G401.6 (cell line): ENCODE measurements around the gene ELF3.
"Not testable (repeated sequence)": the region's sequence is repeated elsewhere in the genome, so short reads cannot be mapped to it uniquely, and the experiment has no call there.

Experiments used
- FAIRE-seq: peaks from 2 replicates; lab custom pipeline; 2012; peaks lifted over from hg19 to GRCh38; lab: Jason Lieb, UNC

The ELF3 gene

GRCh38 chr1:202010180-202011015 lies at the start of gene ELF3:
Gene ELF3, plus strand, starts transcription at chr1:202010587. Its CDS starts 550 bp downstream, at chr1:202011137.
- FAIRE-seq, result no peak

- not testable (repeated sequence) for FAIRE-seq
Observed at GRCh38 chr1:201962382-201962781, 48.0 kb upstream of the ELF3 start.

GRCh38 chr1:201964261-201964660 lies 46.1 kb upstream of the ELF3 start:
- FAIRE-seq, result no peak

- no peak for FAIRE-seq
Observed at GRCh38 chr1:201966171-201966570, 44.2 kb upstream of the ELF3 start.

- FAIRE-seq, result peak; percentile 13
Observed at GRCh38 chr1:201968202-201968925, 42.0 kb upstream of the ELF3 start.

GRCh38 chr1:201970334-201971159 lies 39.8 kb upstream of the ELF3 start:
- FAIRE-seq, result no peak

GRCh38 chr1:201982082-201982622 lies 28.2 kb upstream of the ELF3 start:
- FAIRE-seq, result no peak

- peak; percentile 56 for FAIRE-seq
Observed at GRCh38 chr1:201982623-201983379, 27.6 kb upstream of the ELF3 start, which contains the start of gene RNPEP. Gene RNPEP, plus strand, starts transcription at chr1:201982648. Its CDS starts 19 bp downstream, at chr1:201982667.

- no peak for FAIRE-seq
Observed at GRCh38 chr1:201983380-201983805, 27.0 kb upstream of the ELF3 start.

- no peak for FAIRE-seq
Observed at GRCh38 chr1:201984446-201984845, 25.9 kb upstream of the ELF3 start.

GRCh38 chr1:201985355-201985754 lies 25.0 kb upstream of the ELF3 start:
- FAIRE-seq, result no peak

- FAIRE-seq, result no peak
Observed at GRCh38 chr1:201988601-201989000, 21.8 kb upstream of the ELF3 start.

GRCh38 chr1:201989354-201990128 lies 20.8 kb upstream of the ELF3 start:
- no peak for FAIRE-seq

- no peak for FAIRE-seq
Observed at GRCh38 chr1:201990427-201990826, 20.0 kb upstream of the ELF3 start.

GRCh38 chr1:201999625-202000238 lies 10.7 kb upstream of the ELF3 start:
- peak; percentile 36 for FAIRE-seq

- no peak for FAIRE-seq
Observed at GRCh38 chr1:202002507-202002906, 7.9 kb upstream of the ELF3 start.

- FAIRE-seq, result no peak
Observed at GRCh38 chr1:202004711-202005110, 5.7 kb upstream of the ELF3 start.

- no peak for FAIRE-seq
Observed at GRCh38 chr1:202005958-202006357, 4.4 kb upstream of the ELF3 start.

- FAIRE-seq, result no peak
Observed at GRCh38 chr1:202007304-202007703, 3.1 kb upstream of the ELF3 start.
